ENCODE measurements around the gene SPPL2C. TPM values are rescaled to one million over a fixed set of nuclear protein-coding genes. Genes with fewer than 3 reads are reported as not detected.

SPPL2C gene
- total RNA-seq (2022) (not detected in 2 replicates), Bru-seq, nascent RNA (not detected), BruChase-seq, experiment 1, labeled RNA remaining after a 2-hour chase (not detected), BruChase-seq, experiment 2, labeled RNA remaining after a 6-hour chase (not detected)
- long read RNA-seq: 0 reads

GRCh38 chr17:45844695-45845375 is at the start of gene SPPL2C:
Gene SPPL2C, plus strand, starts transcription at chr17:45844881. Its CDS starts 26 bp downstream, at chr17:45844907.
- no peaks in the 10 kb centered on the region for H3K4me1 ChIP-seq
- no peak for DNase-seq
- H3K9me3 ChIP-seq: no peaks in the 10 kb centered on the region
- no TSS peak for BruUV-seq (replicated peaks)
- CTCF ChIA-PET: interaction anchor here (1.0 kb wide), 1 partner anchor 123 kb away, joined by 3 read pairs; no protein-coding TSS in a partner anchor
- peaks cover 2% of the 10 kb centered on the region for H3K36me3 Mint-ChIP-seq (ENCODE audit: insufficient read depth, unreplicated experiment)
- no peak within 1 kb of the TSS for H3K4me3 ChIP-seq (ENCODE audit: low read depth, low read length)
- H3K9me3 Mint-ChIP-seq (ENCODE audit: unreplicated experiment): no peaks in the 10 kb centered on the region
- peaks cover 12% of the 10 kb centered on the region for H3K27me3 Mint-ChIP-seq (ENCODE audit: insufficient read depth, unreplicated experiment)
- H3K36me3 ChIP-seq (ENCODE audit: control insufficient read depth, insufficient read depth, low read length): no peaks in the 10 kb centered on the region
- H3K4me1 Mint-ChIP-seq (ENCODE audit: low read depth, unreplicated experiment): no peaks in the 10 kb centered on the region
- intact Hi-C loops (cut with micrococcal nuclease; ENCODE audit: unreplicated experiment): no loop called here
- H3K27ac Mint-ChIP-seq (ENCODE audit: unreplicated experiment): no peak within 1 kb of the TSS
- H3K4me3 Mint-ChIP-seq (ENCODE audit: unreplicated experiment): no peak within 1 kb of the TSS
- H3K27me3 ChIP-seq (replicated peaks; ENCODE audit: control insufficient read depth, insufficient read depth, low read length): no peaks in the 10 kb centered on the region; the same call in 1 of the 2 replicates
- POLR2A ChIA-PET: interaction anchor here (0.7 kb wide), 1 partner anchor 104 kb away, joined by 3 read pairs; no protein-coding TSS in a partner anchor
- no peak for TF ChIP-seq CTCF (IDR thresholded peaks at IDR 0.05; ENCODE audit: insufficient read depth in 1 of 2, low read depth in 1 of 2, low read length in 1 of 2, severe bottlenecking in 1 of 2, unreplicated experiment in 1 of 2)

- TF ChIP-seq CTCF (IDR thresholded peaks at IDR 0.05; ENCODE audit: insufficient read depth in 1 of 2, low read depth in 1 of 2, low read length in 1 of 2, severe bottlenecking in 1 of 2, unreplicated experiment in 1 of 2): no peak
- POLR2A ChIA-PET: no interaction called here
- no peaks in the 10 kb centered on the region for H3K27me3 ChIP-seq (replicated peaks; ENCODE audit: control insufficient read depth, insufficient read depth, low read length)
- no peaks in the 10 kb centered on the region for H3K9me3 ChIP-seq
- DNase-seq: peak in 1 of 2 experiments; percentile 41
- CTCF ChIA-PET: interaction anchor here (1.0 kb wide), 1 partner anchor 17 kb away, joined by 3 read pairs; the partner anchor contains the start of gene CRHR1
- intact Hi-C loops (cut with micrococcal nuclease; ENCODE audit: unreplicated experiment): no loop called here
- no TSS peak for BruUV-seq (replicated peaks)
- Mint-ChIP-seq H3K27ac (ENCODE audit: unreplicated experiment) (no peak overlapping the region), H3K9me3 (ENCODE audit: unreplicated experiment) (no peaks in the 10 kb centered on the region), H3K27me3 (ENCODE audit: insufficient read depth, unreplicated experiment) (peaks cover 11% of the 10 kb centered on the region), H3K4me1 (ENCODE audit: low read depth, unreplicated experiment) (no peaks in the 10 kb centered on the region), H3K36me3 (ENCODE audit: insufficient read depth, unreplicated experiment) (peaks cover 4% of the 10 kb centered on the region), H3K4me3 (ENCODE audit: unreplicated experiment) (no peak overlapping the region)
- no peak overlapping the region for H3K4me3 ChIP-seq (ENCODE audit: low read depth, low read length)
- no peaks in the 10 kb centered on the region for H3K36me3 ChIP-seq (ENCODE audit: control insufficient read depth, insufficient read depth, low read length)
- H3K4me1 ChIP-seq: peaks cover 13% of the 10 kb centered on the region
Measured at GRCh38 chr17:45800816-45801215, 43.9 kb upstream of the SPPL2C start.

GRCh38 chr17:45801421-45801820 is 43.3 kb upstream of the SPPL2C start:
- intact Hi-C loops (cut with micrococcal nuclease; ENCODE audit: unreplicated experiment): no loop called here
- H3K4me1 ChIP-seq: peaks cover 13% of the 10 kb centered on the region
- POLR2A ChIA-PET: no interaction called here
- CTCF ChIA-PET: interaction anchor here (1.0 kb wide), 1 partner anchor 17 kb away, joined by 3 read pairs; the partner anchor contains the start of gene CRHR1
- BruUV-seq (replicated peaks): no TSS peak
- Mint-ChIP-seq H3K27me3 (ENCODE audit: insufficient read depth, unreplicated experiment) (peaks cover 11% of the 10 kb centered on the region), H3K36me3 (ENCODE audit: insufficient read depth, unreplicated experiment) (peaks cover 5% of the 10 kb centered on the region), H3K4me1 (ENCODE audit: low read depth, unreplicated experiment) (no peaks in the 10 kb centered on the region), H3K4me3 (ENCODE audit: unreplicated experiment) (no peak overlapping the region), H3K27ac (ENCODE audit: unreplicated experiment) (no peak overlapping the region), H3K9me3 (ENCODE audit: unreplicated experiment) (no peaks in the 10 kb centered on the region)
- no peak for DNase-seq
- no peaks in the 10 kb centered on the region for H3K27me3 ChIP-seq (replicated peaks; ENCODE audit: control insufficient read depth, insufficient read depth, low read length)
- no peaks in the 10 kb centered on the region for H3K9me3 ChIP-seq
- H3K4me3 ChIP-seq (ENCODE audit: low read depth, low read length): no peak overlapping the region
- no peaks in the 10 kb centered on the region for H3K36me3 ChIP-seq (ENCODE audit: control insufficient read depth, insufficient read depth, low read length)
- no peak for TF ChIP-seq CTCF (IDR thresholded peaks at IDR 0.05; ENCODE audit: insufficient read depth in 1 of 2, low read depth in 1 of 2, low read length in 1 of 2, severe bottlenecking in 1 of 2, unreplicated experiment in 1 of 2)

All from Caco-2 (cell line).